ENCODE results near the gene AP1G1.
"Not testable (repeated sequence)": the region's sequence is repeated elsewhere in the genome, so short reads cannot be mapped to it uniquely, and the experiment has no call there.

The AP1G1 gene

GRCh38 chr16:71807905-71808592 lies 585 bp downstream of the AP1G1 start:
- DNase-seq (ENCODE audit: low spot score), result peak; percentile 22

- DNase-seq (ENCODE audit: low spot score), result no peak
Measured at GRCh38 chr16:71803305-71803690, 5.3 kb downstream of the AP1G1 start.

- no peak for DNase-seq (ENCODE audit: low spot score)
Measured at GRCh38 chr16:71796501-71797097, 12.0 kb downstream of the AP1G1 start.

DNA sequence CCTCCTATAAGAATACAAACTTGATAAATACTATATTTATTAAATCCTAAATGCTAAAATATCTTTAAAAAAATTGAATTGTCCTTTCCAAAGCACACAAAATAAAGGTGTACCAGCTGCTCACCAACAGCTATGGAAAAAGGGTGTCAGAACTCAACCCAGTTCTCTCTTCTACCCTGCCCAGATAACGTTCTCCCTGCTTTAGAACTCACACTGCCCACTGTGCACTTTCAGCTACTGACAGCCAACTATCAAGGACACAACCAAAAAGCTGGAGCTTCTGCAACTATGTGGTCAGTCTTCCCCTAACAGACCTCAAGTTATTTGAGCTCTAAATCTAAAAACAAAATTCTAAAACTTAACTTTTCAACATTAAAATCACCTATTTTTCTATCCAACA lies 13.7 kb downstream of the AP1G1 start:
- DNase-seq (ENCODE audit: low spot score), result no peak

GRCh38 chr16:71794018-71794417 lies 14.6 kb downstream of the AP1G1 start:
- DNase-seq (ENCODE audit: low spot score), result no peak

- DNase-seq (ENCODE audit: low spot score), result no peak
Measured at GRCh38 chr16:71792176-71792575, 16.5 kb downstream of the AP1G1 start.

- not testable (repeated sequence) for DNase-seq (ENCODE audit: low spot score)
Measured at GRCh38 chr16:71790329-71790728, 18.3 kb downstream of the AP1G1 start.

DNA sequence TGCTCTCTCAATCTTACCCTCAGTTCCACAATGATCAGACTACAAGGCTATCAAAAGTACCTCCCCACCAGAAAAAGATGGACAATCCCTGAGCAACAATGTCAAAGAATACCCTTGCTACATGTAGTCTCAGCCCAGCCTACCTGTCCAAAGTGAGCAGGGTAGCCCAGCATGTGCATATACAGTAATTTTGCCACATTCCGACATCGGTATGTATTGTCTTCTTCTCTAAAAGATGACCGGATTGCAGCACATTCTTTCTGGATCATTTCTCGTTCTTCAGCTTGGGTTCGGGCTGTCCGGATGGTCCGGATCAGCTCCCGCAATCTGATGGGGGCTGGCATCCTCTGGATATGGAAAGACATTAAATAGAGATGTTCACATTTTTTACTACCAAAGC lies 19.5 kb downstream of the AP1G1 start:
- DNase-seq (ENCODE audit: low spot score), result no peak

- DNase-seq (ENCODE audit: low spot score), result no peak
Measured at GRCh38 chr16:71788578-71788977, 20.1 kb downstream of the AP1G1 start.

DNA sequence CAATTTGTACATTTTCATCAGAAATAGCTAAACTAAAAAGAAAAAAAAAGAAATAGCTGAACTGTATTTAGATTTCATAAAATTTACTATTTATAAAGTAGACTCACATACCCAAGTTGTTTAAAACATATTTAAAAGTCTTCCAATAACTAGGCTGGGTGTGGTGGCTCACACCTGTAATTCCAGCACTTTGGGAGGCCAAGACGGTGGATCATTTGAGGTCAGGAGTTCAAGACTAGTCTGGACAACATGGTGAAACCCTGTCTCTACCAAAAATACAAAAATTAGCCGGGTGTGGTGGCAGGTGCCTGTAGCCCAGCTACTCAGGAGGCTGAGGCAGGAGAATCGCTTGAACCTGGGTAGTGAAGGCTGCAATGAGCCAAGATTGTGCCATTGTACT lies 23.5 kb downstream of the AP1G1 start:
- DNase-seq (ENCODE audit: low spot score), result not testable (repeated sequence)

GRCh38 chr16:71784093-71784492 lies 24.5 kb downstream of the AP1G1 start:
- no peak for DNase-seq (ENCODE audit: low spot score)

GRCh38 chr16:71781741-71782140 lies 26.9 kb downstream of the AP1G1 start:
- no peak for DNase-seq (ENCODE audit: low spot score)

- no peak for DNase-seq (ENCODE audit: low spot score)
Measured at GRCh38 chr16:71780521-71781089, 28.0 kb downstream of the AP1G1 start.

- DNase-seq (ENCODE audit: low spot score), result no peak
Measured at GRCh38 chr16:71778780-71779179, 29.9 kb downstream of the AP1G1 start.

DNA sequence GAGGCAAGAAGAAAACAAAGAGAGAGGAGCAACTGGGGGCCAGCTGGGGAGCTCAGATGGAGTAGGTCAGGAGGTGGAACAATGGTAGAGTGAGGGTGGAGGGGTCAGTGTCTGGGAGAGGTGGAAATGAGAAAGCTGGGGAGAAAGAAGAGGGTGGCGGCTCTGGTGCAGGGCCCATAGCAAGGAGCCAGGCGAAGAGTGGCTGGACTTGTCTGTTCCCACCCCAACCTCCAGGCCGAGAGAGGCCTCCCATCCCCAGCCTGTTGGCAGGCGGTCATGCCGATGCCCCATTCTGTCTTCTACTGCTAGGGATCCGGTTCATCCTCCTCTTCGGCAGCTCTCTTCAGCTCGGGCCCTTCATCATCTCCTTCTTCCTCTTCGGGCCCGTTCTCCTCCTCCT lies 31.3 kb downstream of the AP1G1 start:
- DNase-seq (ENCODE audit: low spot score), result no peak

DNA sequence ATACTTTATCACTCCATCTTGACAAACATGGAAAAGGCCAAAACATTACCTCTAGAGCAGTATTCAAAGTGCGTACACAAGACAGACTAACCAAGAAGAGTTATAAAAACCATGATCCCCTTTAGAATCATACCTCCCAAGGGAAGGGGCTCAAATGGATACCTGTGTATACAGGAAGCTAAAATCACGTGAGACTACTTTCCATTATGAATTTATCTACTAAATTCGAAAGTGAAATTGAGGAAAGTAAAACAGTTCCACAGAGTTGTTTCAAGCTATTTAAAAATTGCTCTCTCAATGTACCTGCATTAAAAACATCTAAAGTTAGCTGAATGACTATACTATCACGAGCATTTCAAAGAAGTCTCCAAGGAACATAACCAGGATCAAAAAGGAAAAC lies 32.7 kb downstream of the AP1G1 start:
- DNase-seq (ENCODE audit: low spot score), result no peak

GRCh38 chr16:71771571-71771970 lies 37.1 kb downstream of the AP1G1 start:
- DNase-seq (ENCODE audit: low spot score), result no peak

DNA sequence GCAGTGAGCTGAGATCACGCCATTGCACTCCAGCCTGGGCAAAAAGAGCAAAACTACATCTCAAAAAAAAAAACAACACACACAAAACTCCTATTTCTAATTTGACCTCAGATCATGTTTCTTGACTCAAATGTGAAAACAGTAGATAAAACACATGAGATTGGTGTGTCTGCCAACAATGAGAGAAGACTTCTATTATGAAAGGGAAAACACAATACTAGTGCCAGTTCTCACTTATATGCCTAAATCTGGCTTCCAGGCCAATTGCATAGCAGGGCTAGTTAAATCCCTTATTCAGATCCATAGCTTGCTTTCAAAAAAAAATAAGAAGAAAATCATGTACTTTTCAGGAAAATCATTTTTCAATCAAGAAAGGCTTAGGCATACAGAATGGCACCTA lies 39.4 kb downstream of the AP1G1 start:
- no peak for DNase-seq (ENCODE audit: low spot score)

- no peak for DNase-seq (ENCODE audit: low spot score)
Measured at GRCh38 chr16:71767060-71767900, 41.4 kb downstream of the AP1G1 start.

GRCh38 chr16:71762186-71762585 lies 46.4 kb downstream of the AP1G1 start:
- DNase-seq (ENCODE audit: low spot score), result no peak

- no peak for DNase-seq (ENCODE audit: low spot score)
Measured at GRCh38 chr16:71761097-71761496, 47.5 kb downstream of the AP1G1 start.

DNA sequence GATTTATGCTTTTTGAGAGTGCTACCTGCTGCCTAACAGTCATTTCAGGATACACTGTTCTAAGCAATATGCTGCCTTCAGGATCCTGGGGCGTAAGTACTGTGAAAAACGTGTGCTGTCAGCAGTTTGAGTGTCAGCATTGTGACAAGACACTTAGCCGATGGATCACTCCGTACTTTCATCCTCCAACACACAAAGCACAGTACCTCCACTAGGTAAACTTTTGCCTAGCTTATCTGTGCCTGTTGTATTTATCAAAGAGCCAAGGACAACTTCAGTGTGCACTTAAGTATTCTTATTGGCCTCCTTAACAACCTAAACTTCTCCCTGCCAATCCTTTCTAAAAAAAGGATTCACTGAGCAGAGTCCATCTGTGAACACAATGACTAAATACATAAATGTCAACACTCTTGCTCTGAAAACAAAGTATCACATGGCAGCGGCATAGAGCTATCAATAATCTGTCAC lies 50.3 kb downstream of the AP1G1 start:
- peak; percentile 13 for DNase-seq (ENCODE audit: low spot score)

- no peak for DNase-seq (ENCODE audit: low spot score)
Measured at GRCh38 chr16:71754652-71755051, 54.0 kb downstream of the AP1G1 start.

All from activated CD4-positive, alpha-beta T cell treated with anti-CD3 and anti-CD28 coated beads, Interleukin-2, Interleukin-4, amounts not matched to agents 100 ng/mL and 50 ng/mL, durations not matched to agents 16 hours and 8 hours (primary cell).